K562 (cell line): Measurements from ENCODE around the gene COA7. TPM values are rescaled to one million over a fixed set of nuclear protein-coding genes. Genes with fewer than 3 reads are reported as not detected.

ENCODE experiments used
- BACH1 ChIP-seq: fragments of 200-800 bp; sonication (Bioruptor generic); IDR thresholded peaks from 2 replicates; pipeline ENCODE4 v1.6.1; 2016; ENCODE audit warnings: missing genetic modification characterization, missing compliant biosample characterization
- ELF4 ChIP-seq: fragments of 450-650 bp; formaldehyde crosslinking; IDR thresholded peaks from 2 replicates; pipeline ENCODE4 v1.4.0; 2022; ENCODE audit warnings: missing genetic modification characterization
- FUS ChIP-seq: fragments of 200-400 bp; formaldehyde crosslinking; optimal IDR thresholded peaks from 2 replicates; pipeline ENCODE3; 2017; ENCODE audit warnings: low read depth, low read length
- GTF3C2 ChIP-seq: IDR thresholded peaks from 3 replicates; pipeline ENCODE4 v1.6.1; 2011; ENCODE audit warnings: borderline replicate concordance, mild to moderate bottlenecking, moderate library complexity; ENCODE audit not compliant: insufficient read length; ENCODE audit errors: extremely low read depth
- HDAC8 ChIP-seq: fragments of 450-650 bp; IDR thresholded peaks from 2 replicates; pipeline ENCODE4 v1.6.1; 2016; ENCODE audit warnings: mild to moderate bottlenecking, missing genetic modification characterization, moderate library complexity, missing compliant biosample characterization
- HMBOX1 ChIP-seq: sonication (generic); IDR thresholded peaks from 2 replicates; pipeline ENCODE4 v1.6.1; 2016
- KLF6 ChIP-seq: fragments of 250-450 bp; sonication (Bioruptor Pico); IDR thresholded peaks from 2 replicates; pipeline ENCODE4 v1.4.0; 2020; ENCODE audit warnings: mild to moderate bottlenecking, moderate library complexity, borderline replicate concordance
- MIER1 ChIP-seq: fragments of 450-650 bp; IDR thresholded peaks from 2 replicates; pipeline ENCODE4 v1.6.1; 2016; ENCODE audit warnings: antibody characterized with exemption, mild to moderate bottlenecking, low read depth
- OTX1 ChIP-seq: fragments of 450-650 bp; formaldehyde crosslinking; IDR thresholded peaks from 2 replicates; pipeline ENCODE4 v1.4.0; 2022; ENCODE audit warnings: mild to moderate bottlenecking
- RAD51 ChIP-seq: fragments of 450-650 bp; IDR thresholded peaks from 2 replicates; pipeline ENCODE4 v1.7.1; 2016; ENCODE audit warnings: low read depth, mild to moderate bottlenecking, borderline replicate concordance
- RCOR1 ChIP-seq, 2 experiments: IDR thresholded peaks; 2 replicates each; pipeline ENCODE4 v1.6.1; 2012; ENCODE audit warnings: low read depth in 2 of 2, low read length in 2 of 2, borderline replicate concordance in 1 of 2, improper control_type of control experiment in 1 of 2
- ZNF512 ChIP-seq: IDR thresholded peaks from 2 replicates; pipeline ENCODE4 v1.6.1; 2016; ENCODE audit warnings: missing genetic modification characterization, missing compliant biosample characterization
- ZNF668 ChIP-seq: fragments of 250-450 bp; sonication (Bioruptor Pico); IDR thresholded peaks from 2 replicates; pipeline ENCODE4 v1.8.0; 2022; ENCODE audit warnings: mild to moderate bottlenecking, inconsistent platforms
- ZNF696 ChIP-seq: fragments of 250-450 bp; sonication (Bioruptor Pico); conservative IDR thresholded peaks from 2 replicates; pipeline ENCODE4 v1.4.0; 2020; ENCODE audit warnings: mild to moderate bottlenecking, moderate library complexity
- ZNF707 ChIP-seq: fragments of 250-450 bp; sonication (Bioruptor Pico); conservative IDR thresholded peaks from 2 replicates; pipeline ENCODE4 v1.8.0; 2022; ENCODE audit warnings: inconsistent platforms, mild to moderate bottlenecking, moderate library complexity
- ZNF766 ChIP-seq: fragments of 200-800 bp; sonication (Bioruptor generic); conservative IDR thresholded peaks from 2 replicates; pipeline ENCODE4 v1.6.1; 2016; ENCODE audit warnings: missing genetic modification characterization, missing compliant biosample characterization
- polyA plus RNA-seq, 8 experiments: library from polyadenylated mRNA; depleted of rRNA in 4 of 8; stranded (reverse) in 5 of 8; unstranded in 3 of 8; fragments of >200 nt; fragmentation: Nextera tagmentation in 2 of 8; fragmentation: Illumina TruSeq in 1 of 8; extraction: Ambion mirVana in 2 of 8; extraction: Trizol in 1 of 8; gene quantifications; 2 replicates each; pipeline versions ENCODE4 v1.2.1 to v1.2.3, GENCODE V29; 2011 to 2014; ENCODE audit warnings: inconsistent platforms in 1 of 8, missing spikeins in 1 of 8
- total RNA-seq, 7 experiments: library from RNA; depleted of rRNA in 6 of 7; stranded (reverse); fragments of >200 nt in 6 of 7; fragmentation: Illumina TruSeq in 2 of 7; extraction: Trizol in 2 of 7; gene quantifications; 2 replicates each; pipeline versions ENCODE4 v1.2.1 to v1.2.3, GENCODE V29; 2011 to 2021; ENCODE audit warnings: low replicate concordance in 1 of 7
- TF ChIP-seq, protein P1 (sequence below): fragments of 200-800 bp; sonication (Bioruptor generic); IDR thresholded peaks from 2 replicates; pipeline ENCODE4 v1.6.1; 2016; ENCODE audit warnings: missing genetic modification characterization, missing compliant biosample characterization

The COA7 gene
- total and polyA plus RNA-seq, 9 of the 15 experiments (the other 6 are each of a cell fraction or from before 2014, with no cell fraction given) = 19.4 to 82.8 (median 51.0) TPM

- TF ChIP-seq HDAC8 (tag) = peak; percentile 54; the same call in 1 of the 2 replicates
- no peak for TF ChIP-seq ELF4 (CRISPR knock-in tag)
- TF ChIP-seq HMBOX1 = no peak
- no peak for TF ChIP-seq ZNF512 (tag)
- TF ChIP-seq ZNF707 (CRISPR knock-in tag) = no peak
- TF ChIP-seq KLF6 (CRISPR knock-in tag) = peak; percentile 72; the same call in 1 of the 2 replicates
- TF ChIP-seq RAD51 = peak; percentile 51; the same call in 1 of the 2 replicates
- TF ChIP-seq ZNF696 (CRISPR knock-in tag) = no peak
- TF ChIP-seq RCOR1 (IDR thresholded peaks at IDR 0.05; ENCODE audit: borderline replicate concordance in 1 of 2, low read depth in 2 of 2, low read length in 2 of 2) = no peak
- TF ChIP-seq, protein P1, sequence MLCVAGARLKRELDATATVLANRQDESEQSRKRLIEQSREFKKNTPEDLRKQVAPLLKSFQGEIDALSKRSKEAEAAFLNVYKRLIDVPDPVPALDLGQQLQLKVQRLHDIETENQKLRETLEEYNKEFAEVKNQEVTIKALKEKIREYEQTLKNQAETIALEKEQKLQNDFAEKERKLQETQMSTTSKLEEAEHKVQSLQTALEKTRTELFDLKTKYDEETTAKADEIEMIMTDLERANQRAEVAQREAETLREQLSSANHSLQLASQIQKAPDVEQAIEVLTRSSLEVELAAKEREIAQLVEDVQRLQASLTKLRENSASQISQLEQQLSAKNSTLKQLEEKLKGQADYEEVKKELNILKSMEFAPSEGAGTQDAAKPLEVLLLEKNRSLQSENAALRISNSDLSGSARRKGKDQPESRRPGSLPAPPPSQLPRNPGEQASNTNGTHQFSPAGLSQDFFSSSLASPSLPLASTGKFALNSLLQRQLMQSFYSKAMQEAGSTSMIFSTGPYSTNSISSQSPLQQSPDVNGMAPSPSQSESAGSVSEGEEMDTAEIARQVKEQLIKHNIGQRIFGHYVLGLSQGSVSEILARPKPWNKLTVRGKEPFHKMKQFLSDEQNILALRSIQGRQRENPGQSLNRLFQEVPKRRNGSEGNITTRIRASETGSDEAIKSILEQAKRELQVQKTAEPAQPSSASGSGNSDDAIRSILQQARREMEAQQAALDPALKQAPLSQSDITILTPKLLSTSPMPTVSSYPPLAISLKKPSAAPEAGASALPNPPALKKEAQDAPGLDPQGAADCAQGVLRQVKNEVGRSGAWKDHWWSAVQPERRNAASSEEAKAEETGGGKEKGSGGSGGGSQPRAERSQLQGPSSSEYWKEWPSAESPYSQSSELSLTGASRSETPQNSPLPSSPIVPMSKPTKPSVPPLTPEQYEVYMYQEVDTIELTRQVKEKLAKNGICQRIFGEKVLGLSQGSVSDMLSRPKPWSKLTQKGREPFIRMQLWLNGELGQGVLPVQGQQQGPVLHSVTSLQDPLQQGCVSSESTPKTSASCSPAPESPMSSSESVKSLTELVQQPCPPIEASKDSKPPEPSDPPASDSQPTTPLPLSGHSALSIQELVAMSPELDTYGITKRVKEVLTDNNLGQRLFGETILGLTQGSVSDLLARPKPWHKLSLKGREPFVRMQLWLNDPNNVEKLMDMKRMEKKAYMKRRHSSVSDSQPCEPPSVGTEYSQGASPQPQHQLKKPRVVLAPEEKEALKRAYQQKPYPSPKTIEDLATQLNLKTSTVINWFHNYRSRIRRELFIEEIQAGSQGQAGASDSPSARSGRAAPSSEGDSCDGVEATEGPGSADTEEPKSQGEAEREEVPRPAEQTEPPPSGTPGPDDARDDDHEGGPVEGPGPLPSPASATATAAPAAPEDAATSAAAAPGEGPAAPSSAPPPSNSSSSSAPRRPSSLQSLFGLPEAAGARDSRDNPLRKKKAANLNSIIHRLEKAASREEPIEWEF (CRISPR knock-in tag) = no peak
- no peak for TF ChIP-seq FUS
- peak; percentile 71; the same call in 1 of the 2 replicates for TF ChIP-seq BACH1 (tag)
- peak; percentile 63 for TF ChIP-seq ZNF766 (CRISPR knock-in tag)
- no peak for TF ChIP-seq GTF3C2
- TF ChIP-seq MIER1 = no peak
- TF ChIP-seq ZNF668 (CRISPR knock-in tag) = peak; percentile 88
- TF ChIP-seq OTX1 (CRISPR knock-in tag) = no peak
Observed at GRCh38 chr1:52635321-52636089, 62.6 kb downstream of the COA7 start (continued).
